WERI-Rb-1 (cell line): ENCODE results near the gene LRRC3.
A peak's percentile ranks its signal among the peaks of the same experiment; 100 is the strongest.

Source experiments
- DNase-seq: peaks from one replicate; pipeline ENCODE4 v3.0.0-alpha.2; 2020
- H3K27ac ChIP-seq: fragments of 250-450 bp; sonication (Bioruptor Pico); 2 replicates; pipeline ENCODE4 v1.5.1; 2020; ENCODE audit warnings: mild to moderate bottlenecking, moderate library complexity
- H3K27me3 ChIP-seq: fragments of 250-450 bp; sonication (Bioruptor Pico); 2 replicates; pipeline ENCODE4 v1.5.1; 2021; ENCODE audit warnings: mild to moderate bottlenecking, low read depth, moderate library complexity; ENCODE audit not compliant: insufficient read depth, severe bottlenecking
- H3K36me3 ChIP-seq: fragments of 250-450 bp; sonication (Bioruptor Pico); 2 replicates; pipeline ENCODE4 v1.5.1; 2020; ENCODE audit warnings: mild to moderate bottlenecking, moderate library complexity
- H3K4me3 ChIP-seq: 2 replicates; pipeline ENCODE4 v1.5.1; 2011; ENCODE audit warnings: low read depth, mild to moderate bottlenecking, control low read depth, low read length
- H3K9me3 ChIP-seq: fragments of 250-450 bp; sonication (Bioruptor Pico); 2 replicates; pipeline ENCODE4 v1.5.1; 2021; ENCODE audit warnings: mild to moderate bottlenecking, moderate library complexity; ENCODE audit not compliant: severe bottlenecking
- TF ChIP-seq, protein P1 (sequence below): IDR thresholded peaks from 2 replicates; pipeline ENCODE4 v1.5.1; 2011; ENCODE audit warnings: low read depth, mild to moderate bottlenecking, control low read depth, inconsistent platforms, low read length

LRRC3 gene

GRCh38 chr21:44426663-44427191 is 28.6 kb upstream of the LRRC3 start:
- Histone ChIP-seq H3K27me3 (no peaks in the 10 kb centered on the region), H3K27ac (no peak overlapping the region), H3K4me3 (no peak overlapping the region), H3K9me3 (peaks cover 18% of the 10 kb centered on the region), H3K36me3 (no peaks in the 10 kb centered on the region)
- TF ChIP-seq, protein P1, sequence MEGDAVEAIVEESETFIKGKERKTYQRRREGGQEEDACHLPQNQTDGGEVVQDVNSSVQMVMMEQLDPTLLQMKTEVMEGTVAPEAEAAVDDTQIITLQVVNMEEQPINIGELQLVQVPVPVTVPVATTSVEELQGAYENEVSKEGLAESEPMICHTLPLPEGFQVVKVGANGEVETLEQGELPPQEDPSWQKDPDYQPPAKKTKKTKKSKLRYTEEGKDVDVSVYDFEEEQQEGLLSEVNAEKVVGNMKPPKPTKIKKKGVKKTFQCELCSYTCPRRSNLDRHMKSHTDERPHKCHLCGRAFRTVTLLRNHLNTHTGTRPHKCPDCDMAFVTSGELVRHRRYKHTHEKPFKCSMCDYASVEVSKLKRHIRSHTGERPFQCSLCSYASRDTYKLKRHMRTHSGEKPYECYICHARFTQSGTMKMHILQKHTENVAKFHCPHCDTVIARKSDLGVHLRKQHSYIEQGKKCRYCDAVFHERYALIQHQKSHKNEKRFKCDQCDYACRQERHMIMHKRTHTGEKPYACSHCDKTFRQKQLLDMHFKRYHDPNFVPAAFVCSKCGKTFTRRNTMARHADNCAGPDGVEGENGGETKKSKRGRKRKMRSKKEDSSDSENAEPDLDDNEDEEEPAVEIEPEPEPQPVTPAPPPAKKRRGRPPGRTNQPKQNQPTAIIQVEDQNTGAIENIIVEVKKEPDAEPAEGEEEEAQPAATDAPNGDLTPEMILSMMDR = no peak
- DNase-seq = no peak

- TF ChIP-seq, protein P1 = no peak
- Histone ChIP-seq H3K4me3 (no peak overlapping the region), H3K27me3 (no peaks in the 10 kb centered on the region), H3K36me3 (no peaks in the 10 kb centered on the region), H3K27ac (no peak overlapping the region), H3K9me3 (peaks cover 19% of the 10 kb centered on the region)
- no peak for DNase-seq
These were observed 27.8 kb upstream of the LRRC3 start for GRCh38 chr21:44427241-44428120.

DNA sequence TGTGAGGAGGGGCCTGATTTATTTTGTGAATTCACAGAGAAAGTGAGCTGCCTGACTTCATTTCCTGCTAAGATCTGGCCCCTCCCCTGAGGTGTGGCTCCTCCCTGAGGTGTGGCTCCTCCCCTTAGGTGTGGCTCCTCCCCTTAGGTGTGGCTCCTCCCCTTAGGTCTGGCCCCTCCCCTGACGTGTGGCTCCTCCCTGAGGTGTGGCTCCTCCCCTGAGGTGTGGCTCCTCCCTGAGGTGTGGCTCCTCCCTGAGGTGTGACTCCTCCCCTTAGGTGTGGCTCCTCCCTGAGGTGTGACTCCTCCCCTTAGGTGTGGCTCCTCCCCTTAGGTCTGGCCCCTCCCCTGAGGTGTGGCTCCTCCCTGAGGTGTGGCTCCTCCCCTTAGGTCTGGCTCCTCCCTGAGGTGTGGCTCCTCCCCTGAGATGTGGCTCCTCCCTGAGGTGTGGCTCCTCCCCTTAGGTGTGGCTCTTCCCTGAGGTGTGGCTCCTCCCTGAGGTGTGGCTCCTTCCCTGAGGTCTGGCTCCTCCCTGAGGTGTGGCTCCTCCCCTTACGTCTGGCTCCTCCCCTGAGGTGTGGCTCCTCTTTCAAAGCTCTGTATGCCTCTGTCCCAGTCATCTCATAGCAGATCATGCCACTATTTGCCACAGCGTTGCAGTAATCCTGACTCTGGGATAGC is 26.9 kb upstream of the LRRC3 start:
- TF ChIP-seq, protein P1 = no peak
- H3K36me3 ChIP-seq = no peaks in the 10 kb centered on the region
- H3K4me3 ChIP-seq = no peak overlapping the region
- DNase-seq = peak; percentile 27
- no peak overlapping the region for H3K27ac ChIP-seq
- H3K27me3 ChIP-seq = no peaks in the 10 kb centered on the region
- peaks cover 19% of the 10 kb centered on the region for H3K9me3 ChIP-seq

- H3K4me3 ChIP-seq = no peak overlapping the region
- no peak for DNase-seq
- no peak overlapping the region for H3K27ac ChIP-seq
- H3K9me3 ChIP-seq = peaks cover 19% of the 10 kb centered on the region
- TF ChIP-seq, protein P1 = no peak
- H3K27me3 ChIP-seq = no peaks in the 10 kb centered on the region
- no peaks in the 10 kb centered on the region for H3K36me3 ChIP-seq
These were observed 25.4 kb upstream of the LRRC3 start for GRCh38 chr21:44429894-44430293.

DNA sequence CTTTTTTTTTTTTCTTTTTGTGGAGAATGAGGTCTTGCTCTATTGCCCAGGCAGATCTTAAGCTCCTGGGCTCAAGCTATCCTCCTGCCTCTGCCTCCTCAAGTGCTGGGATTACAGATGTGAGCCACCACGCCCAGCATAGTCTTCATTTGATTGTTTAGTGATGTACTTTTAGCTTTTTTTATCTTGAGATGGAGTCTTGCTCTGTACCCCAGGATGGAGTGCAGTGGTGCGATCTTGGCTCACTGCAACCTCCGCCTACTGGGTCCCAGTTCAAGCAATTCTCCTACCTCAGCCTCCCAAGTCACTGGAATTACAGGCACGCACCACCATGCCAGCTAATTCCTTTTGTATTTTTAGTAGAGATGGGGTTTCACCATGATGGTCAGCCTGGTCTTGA is 24.0 kb upstream of the LRRC3 start:
- TF ChIP-seq, protein P1 = no peak
- H3K27me3 ChIP-seq = no peaks in the 10 kb centered on the region
- H3K9me3 ChIP-seq = peaks cover 19% of the 10 kb centered on the region
- DNase-seq = peak; percentile 0
- H3K36me3 ChIP-seq = no peaks in the 10 kb centered on the region
- H3K27ac ChIP-seq = no peak overlapping the region
- H3K4me3 ChIP-seq = no peak overlapping the region
